GM12873 (cell line): ENCODE results near the gene SFN.

Experiments
- TF ChIP-seq, protein P1 (sequence below): IDR thresholded peaks from 2 replicates; pipeline ENCODE4 v1.5.1; 2012; ENCODE audit warnings: low read depth, mild to moderate bottlenecking, moderate library complexity, low read length, control low read depth; ENCODE audit not compliant: insufficient read depth; ENCODE audit errors: missing control alignments

SFN gene

DNA sequence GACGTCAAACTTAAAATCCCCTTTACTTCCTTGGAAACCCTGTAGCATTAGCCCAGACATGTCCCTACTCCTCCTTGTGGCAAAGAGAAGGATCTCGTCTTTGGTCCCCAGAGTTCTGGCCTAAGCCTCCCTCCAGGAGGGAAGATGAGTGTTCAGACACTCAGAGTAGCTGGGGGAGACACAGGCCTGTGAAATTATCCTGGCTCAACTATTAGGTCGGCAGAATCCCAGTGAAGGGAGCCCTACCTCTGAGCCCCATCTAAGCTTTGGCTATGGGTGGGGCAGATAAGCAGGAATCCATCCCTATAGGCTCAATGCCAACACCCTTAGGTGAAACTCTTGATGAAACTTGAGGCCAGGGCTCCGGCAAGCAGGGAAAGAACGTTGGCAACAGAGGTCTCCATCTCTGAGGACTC lies 1.7 kb upstream of the SFN start:
- TF ChIP-seq, protein P1, sequence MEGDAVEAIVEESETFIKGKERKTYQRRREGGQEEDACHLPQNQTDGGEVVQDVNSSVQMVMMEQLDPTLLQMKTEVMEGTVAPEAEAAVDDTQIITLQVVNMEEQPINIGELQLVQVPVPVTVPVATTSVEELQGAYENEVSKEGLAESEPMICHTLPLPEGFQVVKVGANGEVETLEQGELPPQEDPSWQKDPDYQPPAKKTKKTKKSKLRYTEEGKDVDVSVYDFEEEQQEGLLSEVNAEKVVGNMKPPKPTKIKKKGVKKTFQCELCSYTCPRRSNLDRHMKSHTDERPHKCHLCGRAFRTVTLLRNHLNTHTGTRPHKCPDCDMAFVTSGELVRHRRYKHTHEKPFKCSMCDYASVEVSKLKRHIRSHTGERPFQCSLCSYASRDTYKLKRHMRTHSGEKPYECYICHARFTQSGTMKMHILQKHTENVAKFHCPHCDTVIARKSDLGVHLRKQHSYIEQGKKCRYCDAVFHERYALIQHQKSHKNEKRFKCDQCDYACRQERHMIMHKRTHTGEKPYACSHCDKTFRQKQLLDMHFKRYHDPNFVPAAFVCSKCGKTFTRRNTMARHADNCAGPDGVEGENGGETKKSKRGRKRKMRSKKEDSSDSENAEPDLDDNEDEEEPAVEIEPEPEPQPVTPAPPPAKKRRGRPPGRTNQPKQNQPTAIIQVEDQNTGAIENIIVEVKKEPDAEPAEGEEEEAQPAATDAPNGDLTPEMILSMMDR = peak; percentile 9

DNA sequence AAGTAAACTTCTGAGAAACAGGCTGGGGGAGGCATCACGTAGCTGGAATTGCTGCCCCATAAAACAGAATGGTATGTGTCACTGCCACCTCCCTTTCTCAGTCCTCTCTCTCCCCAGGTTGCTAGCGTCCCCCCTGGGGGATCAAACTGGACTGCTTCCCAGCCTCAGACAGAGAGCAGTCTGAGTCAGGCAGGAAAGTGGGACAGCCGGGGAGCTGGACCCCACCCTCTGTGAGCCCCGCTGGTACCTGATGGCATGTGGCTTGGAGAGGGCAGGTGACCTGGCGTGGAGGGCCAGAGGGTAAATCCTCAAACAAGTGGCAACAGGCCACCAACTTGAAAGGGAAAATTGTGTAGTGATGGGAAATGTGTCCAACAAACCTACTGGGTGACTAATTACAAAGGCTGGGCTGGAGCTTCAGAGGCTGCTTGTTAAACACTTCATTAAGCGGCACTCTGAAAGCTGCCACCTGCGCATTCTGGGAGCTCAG lies 1.0 kb upstream of the SFN start:
- TF ChIP-seq, protein P1 = no peak

DNA sequence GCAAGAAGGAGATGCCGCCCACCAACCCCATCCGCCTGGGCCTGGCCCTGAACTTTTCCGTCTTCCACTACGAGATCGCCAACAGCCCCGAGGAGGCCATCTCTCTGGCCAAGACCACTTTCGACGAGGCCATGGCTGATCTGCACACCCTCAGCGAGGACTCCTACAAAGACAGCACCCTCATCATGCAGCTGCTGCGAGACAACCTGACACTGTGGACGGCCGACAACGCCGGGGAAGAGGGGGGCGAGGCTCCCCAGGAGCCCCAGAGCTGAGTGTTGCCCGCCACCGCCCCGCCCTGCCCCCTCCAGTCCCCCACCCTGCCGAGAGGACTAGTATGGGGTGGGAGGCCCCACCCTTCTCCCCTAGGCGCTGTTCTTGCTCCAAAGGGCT lies 732 bp downstream of the SFN start:
- TF ChIP-seq, protein P1 = no peak

DNA sequence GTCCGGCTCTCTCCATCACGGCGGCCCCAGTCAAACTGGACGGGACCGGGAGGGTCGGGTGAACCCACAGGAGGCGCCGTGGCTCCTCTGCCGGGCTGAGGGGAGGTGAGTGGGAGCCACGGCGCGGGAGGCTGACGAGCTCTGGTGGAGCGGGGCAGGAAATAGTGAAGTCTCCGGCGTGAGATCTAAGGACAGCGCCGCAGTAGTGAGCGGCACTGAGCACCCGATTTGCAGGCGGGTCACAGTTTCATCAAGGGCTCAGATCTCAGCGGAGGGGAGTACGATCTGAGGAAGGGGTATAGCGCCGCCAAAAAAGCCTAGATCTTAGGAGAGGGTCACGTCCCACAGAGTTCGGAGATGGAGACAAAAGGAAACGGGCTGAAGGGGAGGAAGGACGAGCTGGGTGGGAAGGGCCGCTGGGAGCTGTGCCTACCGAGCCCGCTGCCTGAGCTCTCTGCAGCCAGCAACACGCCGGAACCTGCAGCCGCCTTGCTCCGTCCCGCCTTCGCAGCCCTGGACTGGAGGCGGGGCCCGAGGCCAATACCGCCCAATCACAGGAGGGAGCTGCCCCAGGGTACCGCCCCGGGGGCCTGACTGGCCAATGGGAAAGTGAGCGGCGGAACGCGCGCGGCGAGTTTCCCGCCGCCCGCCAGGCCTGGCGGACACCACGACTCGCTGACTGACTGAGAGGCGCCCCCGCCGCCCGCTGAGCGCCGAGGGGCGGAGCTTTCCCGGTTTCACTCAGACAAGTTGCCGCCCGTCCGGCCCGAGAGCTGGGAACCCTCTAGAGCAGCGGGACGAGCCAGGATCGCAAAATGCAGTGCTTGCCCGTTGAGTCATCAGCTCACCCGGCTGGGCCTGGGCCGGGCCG lies 1.9 kb downstream of the SFN start:
- TF ChIP-seq, protein P1 = peak; percentile 18

DNA sequence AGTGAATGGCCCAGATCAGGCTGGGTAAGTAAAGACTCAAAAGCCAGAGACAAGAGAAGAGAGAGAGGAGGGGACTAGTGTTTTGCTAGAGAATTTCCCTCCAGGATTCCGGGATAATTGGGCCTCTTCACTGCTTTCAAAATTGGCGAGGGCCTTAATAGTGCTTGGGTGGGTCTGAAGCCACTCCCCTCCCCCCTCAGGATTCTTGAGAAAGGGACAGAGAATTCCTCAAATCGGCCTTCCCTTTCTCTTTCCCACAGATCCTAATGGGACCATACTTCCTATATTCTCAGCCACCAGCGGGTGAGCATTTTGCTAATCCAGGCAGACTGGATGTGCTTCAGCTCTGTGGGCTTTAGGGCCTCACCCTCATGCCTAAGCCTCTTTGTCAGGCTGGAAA lies 11.9 kb downstream of the SFN start:
- TF ChIP-seq, protein P1 = no peak

DNA sequence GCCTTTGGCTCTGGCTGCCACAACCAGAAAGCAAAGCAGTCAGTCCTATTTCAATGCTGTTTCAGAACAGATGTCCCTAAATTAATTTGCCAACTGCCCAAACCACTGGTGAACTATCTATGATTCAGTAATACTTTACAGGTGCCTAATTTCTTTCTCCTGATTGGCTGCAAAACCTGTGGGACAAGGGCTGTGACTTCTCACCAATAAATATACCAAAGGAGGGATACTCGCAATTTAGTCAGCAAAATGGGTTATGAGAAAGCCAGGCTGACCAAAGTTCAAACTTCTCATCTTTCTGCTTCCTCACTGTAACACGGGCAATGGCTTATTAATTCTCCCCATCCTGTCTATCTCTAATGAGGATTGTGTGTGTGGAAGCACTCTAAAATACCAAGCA lies 14.4 kb downstream of the SFN start:
- TF ChIP-seq, protein P1 = no peak

- TF ChIP-seq, protein P1 = no peak
Observed at GRCh38 chr1:26879793-26880192, 16.8 kb downstream of the SFN start.
